GM12874 (cell line): ENCODE results near the gene RELL2.

Experiments
- TF ChIP-seq, protein P1 (sequence below): IDR thresholded peaks from 2 replicates; pipeline ENCODE4 v1.5.1; 2011; ENCODE audit warnings: low read depth, mild to moderate bottlenecking, control low read depth, low read length, moderate library complexity; ENCODE audit not compliant: insufficient read depth

The RELL2 gene

DNA sequence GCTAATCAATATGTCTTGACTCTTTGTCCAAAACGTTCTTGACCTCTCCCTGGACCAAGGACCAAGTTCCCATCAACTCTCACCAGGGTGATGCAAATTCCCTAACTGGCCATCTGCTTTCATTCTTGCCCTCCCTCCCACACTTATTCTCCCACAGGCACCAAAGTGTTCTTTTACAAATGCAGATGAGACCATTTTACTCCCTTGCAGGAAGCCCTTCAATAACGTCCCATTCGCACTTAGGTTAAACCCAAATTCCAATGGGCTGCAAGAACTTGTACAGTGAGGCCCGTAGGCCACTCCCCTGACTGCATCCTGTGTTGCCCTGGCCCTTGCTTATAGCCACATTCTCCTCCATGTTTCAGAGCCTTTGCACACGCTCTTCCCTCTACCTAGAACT lies 38.0 kb downstream of the RELL2 start:
- TF ChIP-seq, protein P1, sequence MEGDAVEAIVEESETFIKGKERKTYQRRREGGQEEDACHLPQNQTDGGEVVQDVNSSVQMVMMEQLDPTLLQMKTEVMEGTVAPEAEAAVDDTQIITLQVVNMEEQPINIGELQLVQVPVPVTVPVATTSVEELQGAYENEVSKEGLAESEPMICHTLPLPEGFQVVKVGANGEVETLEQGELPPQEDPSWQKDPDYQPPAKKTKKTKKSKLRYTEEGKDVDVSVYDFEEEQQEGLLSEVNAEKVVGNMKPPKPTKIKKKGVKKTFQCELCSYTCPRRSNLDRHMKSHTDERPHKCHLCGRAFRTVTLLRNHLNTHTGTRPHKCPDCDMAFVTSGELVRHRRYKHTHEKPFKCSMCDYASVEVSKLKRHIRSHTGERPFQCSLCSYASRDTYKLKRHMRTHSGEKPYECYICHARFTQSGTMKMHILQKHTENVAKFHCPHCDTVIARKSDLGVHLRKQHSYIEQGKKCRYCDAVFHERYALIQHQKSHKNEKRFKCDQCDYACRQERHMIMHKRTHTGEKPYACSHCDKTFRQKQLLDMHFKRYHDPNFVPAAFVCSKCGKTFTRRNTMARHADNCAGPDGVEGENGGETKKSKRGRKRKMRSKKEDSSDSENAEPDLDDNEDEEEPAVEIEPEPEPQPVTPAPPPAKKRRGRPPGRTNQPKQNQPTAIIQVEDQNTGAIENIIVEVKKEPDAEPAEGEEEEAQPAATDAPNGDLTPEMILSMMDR = no peak

DNA sequence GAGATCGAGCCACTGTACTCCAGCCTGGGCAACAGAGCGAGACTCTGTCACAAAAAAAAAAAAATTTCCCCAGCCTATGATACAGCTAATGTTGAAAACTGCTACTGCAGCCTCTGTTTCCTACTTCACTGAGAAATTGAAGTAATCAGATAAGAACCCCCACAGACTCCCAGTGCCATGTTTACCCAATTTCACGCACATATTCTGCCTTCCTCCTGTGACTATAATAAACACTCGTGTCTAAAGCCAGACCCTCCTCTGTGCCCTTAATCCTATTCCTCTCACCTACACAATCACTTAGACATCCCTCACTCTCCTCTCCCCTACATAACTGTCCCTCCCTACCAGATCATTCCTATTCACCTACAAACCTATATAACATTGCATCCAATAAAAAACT lies 38.9 kb downstream of the RELL2 start:
- TF ChIP-seq, protein P1 = no peak

DNA sequence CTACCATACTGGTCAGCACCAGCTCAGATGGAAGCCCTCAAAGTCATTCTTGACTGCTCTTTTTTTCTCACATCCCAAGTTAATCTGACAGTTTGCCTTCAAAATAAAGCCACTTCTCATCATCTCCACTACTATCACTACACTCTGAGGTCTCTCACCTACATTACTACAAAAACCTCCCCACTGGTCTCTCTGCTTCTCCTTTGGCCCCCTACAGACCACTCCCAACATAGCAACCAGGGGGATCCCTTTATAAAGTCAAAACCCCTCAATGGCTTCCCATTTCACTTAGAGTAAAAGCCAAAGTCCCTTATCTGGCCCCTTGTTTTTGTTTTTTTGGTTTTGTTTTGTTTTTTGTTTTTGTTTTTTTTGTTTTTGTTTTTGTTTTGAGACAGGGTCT lies 40.6 kb downstream of the RELL2 start:
- TF ChIP-seq, protein P1 = peak; percentile 28; the same call in 1 of the 2 replicates

DNA sequence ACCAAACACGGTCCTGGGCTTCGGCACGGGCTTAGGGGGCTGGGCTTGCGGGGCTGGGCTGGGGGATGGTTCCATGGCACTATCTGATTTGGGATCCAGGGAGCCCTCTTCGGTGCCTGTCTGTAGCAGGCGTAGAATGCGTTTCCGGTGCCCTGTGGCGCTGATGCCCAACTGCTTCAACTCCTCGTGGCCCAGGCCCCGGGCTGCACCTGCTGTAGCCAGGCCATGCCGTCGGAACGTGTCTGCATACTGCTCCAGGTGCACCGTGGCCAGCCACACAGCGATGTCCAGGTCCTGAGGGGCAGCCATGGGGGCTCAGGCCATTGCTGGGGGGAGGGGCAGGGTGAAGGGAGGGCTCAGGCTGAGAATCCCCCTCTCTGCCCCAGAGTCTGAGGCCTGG lies 43.4 kb downstream of the RELL2 start:
- TF ChIP-seq, protein P1 = no peak

DNA sequence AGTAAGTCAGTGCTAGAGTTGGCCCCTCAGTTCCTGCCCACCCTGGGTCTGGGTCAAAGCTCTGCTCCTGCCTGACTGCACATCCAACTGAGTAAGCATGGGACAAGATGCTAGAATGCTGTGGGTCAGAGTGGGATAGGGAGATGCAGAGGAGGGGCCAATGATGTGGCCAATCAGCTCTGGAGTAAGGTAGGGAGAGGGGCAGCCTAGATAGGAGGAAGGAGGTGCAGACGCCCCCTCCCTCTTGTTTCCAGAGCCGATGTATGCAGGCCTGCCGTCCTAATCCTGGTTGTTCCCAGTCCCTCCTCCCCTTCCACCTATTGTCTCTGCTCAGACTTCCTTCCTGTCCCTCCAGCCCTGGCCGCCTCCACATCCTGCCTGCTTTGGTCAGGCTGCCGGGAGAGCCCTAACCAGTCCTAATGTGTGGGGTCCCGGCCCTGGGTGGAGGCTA lies 44.0 kb downstream of the RELL2 start:
- TF ChIP-seq, protein P1 = no peak

DNA sequence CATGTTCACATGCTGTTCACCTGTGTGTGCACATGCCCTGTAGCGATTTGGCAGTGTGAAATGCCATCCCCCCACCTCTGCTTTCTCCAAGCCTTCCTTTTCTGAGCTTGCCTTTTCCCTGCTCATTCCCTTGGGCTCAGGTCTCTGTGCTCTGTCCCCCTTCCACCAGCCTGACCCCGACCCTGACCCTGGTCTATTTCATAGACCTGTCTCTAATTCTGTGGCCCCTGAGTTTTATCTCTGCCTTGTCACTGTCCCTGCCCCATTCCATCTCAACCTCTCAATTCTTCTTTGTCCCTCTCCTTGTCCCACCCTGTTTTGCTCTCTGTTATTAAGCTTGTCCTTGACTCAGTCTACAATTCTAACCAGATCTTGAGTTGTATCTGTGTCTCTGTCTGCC lies 44.5 kb downstream of the RELL2 start:
- TF ChIP-seq, protein P1 = no peak

DNA sequence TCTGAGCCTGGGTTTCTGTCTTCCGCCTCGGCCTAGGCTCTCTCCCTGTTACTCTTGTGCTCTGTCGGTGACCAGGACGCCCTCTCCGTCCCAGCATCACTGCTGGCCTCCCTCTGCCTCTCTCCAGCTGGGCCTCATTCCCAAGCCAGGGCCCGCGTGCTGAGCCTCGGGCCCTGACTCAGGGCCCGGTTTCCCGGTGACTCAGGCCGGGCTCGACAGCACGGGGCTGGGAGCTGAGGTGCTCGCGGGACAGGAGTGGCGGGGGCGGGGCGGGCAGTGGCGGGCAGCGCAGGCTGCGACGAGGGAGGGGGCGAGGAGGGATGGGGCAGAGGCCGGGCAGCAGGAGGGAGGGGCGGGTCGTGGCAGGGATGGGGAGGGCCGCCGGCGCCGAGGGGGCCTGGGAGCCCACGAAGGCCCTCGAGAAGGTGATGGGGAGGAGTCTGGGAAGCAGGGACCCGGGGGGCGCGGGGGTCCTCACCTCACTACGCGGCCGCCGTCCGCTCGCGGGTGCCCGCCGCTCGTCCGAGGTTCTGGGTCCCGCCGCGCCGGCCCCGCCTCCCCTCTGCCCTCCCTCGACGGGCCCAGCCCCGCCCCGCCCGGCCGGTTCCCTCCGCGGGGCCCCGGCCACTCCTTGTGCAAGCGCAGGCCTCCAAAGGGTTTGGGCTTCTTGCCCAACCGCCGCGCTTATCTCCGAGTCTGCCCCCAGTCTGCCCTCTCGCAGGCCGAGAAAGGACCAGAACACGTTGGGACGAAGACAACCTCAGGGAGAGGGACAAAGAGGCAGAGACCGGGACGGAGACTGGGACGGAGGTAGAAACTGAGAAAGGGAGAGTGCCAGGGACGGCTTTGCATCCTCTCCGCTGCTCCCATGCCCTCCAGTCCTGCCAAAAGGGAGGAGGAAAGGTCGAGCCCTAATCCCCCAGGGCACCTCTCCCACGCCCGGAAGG lies 45.2 kb downstream of the RELL2 start, which contains the start of gene ARAP3:
TSS of gene ARAP3 (minus strand) at position 536 of the 947 bp plus-strand sequence. CDS start 1,744 bp downstream, outside the sequence.
- TF ChIP-seq, protein P1 = no peak
